Common myeloid progenitor, CD34-positive (primary cell): ENCODE measurements around the gene UBA6.

ENCODE experiments used
- CTCF ChIA-PET: fragments of 350-600 bp; sonication (Branson Sonifier 250); formaldehyde crosslinking; loops from one replicate; lab custom pipeline; 2021; ENCODE audit warnings: antibody characterized with exemption; lab: Charles Lee
- POLR2A ChIA-PET: fragments of 350-600 bp; sonication (Branson Sonifier 250); formaldehyde crosslinking; loops from one replicate; lab custom pipeline; 2021; ENCODE audit warnings: antibody characterized with exemption; lab: Charles Lee
- DNase-seq, 3 donors: peaks; one replicate each; pipeline versions ENCODE4 v3.0.0 to v3.0.0-alpha.2; 2013
- H3K27ac ChIP-seq, 2 experiments: 1 replicate in 1 of 2; 2 replicates in 1 of 2; pipeline ENCODE4 v1.7.0; 2013; ENCODE audit warnings: inconsistent platforms in 2 of 2, low read length in 2 of 2, mild to moderate bottlenecking in 2 of 2, low read depth in 1 of 2, moderate library complexity in 1 of 2; ENCODE audit not compliant: severe bottlenecking in 2 of 2, insufficient read depth in 1 of 2, poor library complexity in 1 of 2
- H3K27me3 ChIP-seq, 5 experiments: replicated peaks in 2 of 5; 1 replicate in 3 of 5; 2 replicates in 2 of 5; pipeline versions ENCODE4 v1.6.1 to v1.7.0; 2013; ENCODE audit warnings: low read length in 4 of 5, mild to moderate bottlenecking in 2 of 5, moderate library complexity in 2 of 5, inconsistent platforms in 1 of 5; ENCODE audit not compliant: insufficient read depth in 5 of 5, control insufficient read depth in 4 of 5
- H3K36me3 ChIP-seq, 4 experiments: 1 replicate in 2 of 4; 2 replicates in 2 of 4; pipeline versions ENCODE4 v1.6.1 to v1.7.0; 2013; ENCODE audit warnings: low read length in 3 of 4, control low read depth in 1 of 4, mild to moderate bottlenecking in 1 of 4; ENCODE audit not compliant: control insufficient read depth in 4 of 4, insufficient read depth in 4 of 4
- H3K4me1 ChIP-seq, 4 experiments: 1 replicate in 3 of 4; 2 replicates in 1 of 4; pipeline versions ENCODE4 v1.6.1 to v1.7.1; 2013; ENCODE audit warnings: low read length in 3 of 4, mild to moderate bottlenecking in 3 of 4, control low read depth in 1 of 4, inconsistent platforms in 1 of 4, moderate library complexity in 1 of 4; ENCODE audit not compliant: control insufficient read depth in 4 of 4, insufficient read depth in 4 of 4; ENCODE audit errors: control extremely low read depth in 1 of 4
- H3K4me3 ChIP-seq, 7 experiments: 1 replicate in 4 of 7; 2 replicates in 3 of 7; pipeline versions ENCODE4 v1.5.1 to v1.7.0; 2013; ENCODE audit warnings: mild to moderate bottlenecking in 7 of 7, low read length in 6 of 7, moderate library complexity in 6 of 7, inconsistent platforms in 2 of 7, low read depth in 2 of 7, control low read depth in 1 of 7; ENCODE audit not compliant: insufficient read depth in 4 of 7, control insufficient read depth in 1 of 7; ENCODE audit errors: extremely low read depth in 1 of 7
- H3K9me3 ChIP-seq, 5 experiments: 1 replicate in 4 of 5; 2 replicates in 1 of 5; pipeline versions ENCODE4 v1.6.1 to v1.7.1; 2013; ENCODE audit warnings: low read length in 4 of 5, mild to moderate bottlenecking in 2 of 5, inconsistent platforms in 1 of 5, low read depth in 1 of 5, moderate library complexity in 1 of 5; ENCODE audit not compliant: control insufficient read depth in 4 of 5, insufficient read depth in 2 of 5; ENCODE audit errors: control extremely low read depth in 1 of 5
- WGBS: methylation state at CpG from one replicate; pipeline ENCODE4 v1.1.5; 2013; ENCODE audit not compliant: insufficient coverage; 5-methylcytosine and 5-hydroxymethylcytosine counted together

The UBA6 gene

DNA sequence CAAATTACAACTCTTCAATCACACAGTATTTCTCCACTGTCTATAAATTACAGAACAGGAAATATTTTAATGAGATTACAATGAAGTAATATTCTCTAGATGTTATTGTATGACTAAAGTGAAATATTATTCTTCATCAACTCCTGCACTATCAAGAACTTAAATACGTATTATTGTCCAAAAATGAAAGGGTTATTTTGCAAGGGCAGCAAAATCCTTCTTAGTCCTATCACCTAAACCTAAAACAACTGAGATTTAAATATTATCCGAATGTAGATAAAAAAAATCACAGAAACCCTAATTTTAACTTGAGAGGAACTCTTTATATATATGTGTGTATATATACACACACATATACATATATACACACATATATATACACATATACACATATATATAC is 4.9 kb downstream of the UBA6 start:
- ChIA-PET CTCF (interaction anchor here (1.5 kb wide), 1 partner anchor 146 kb away, joined by 3 read pairs; no protein-coding TSS in a partner anchor), POLR2A (no interaction called here)
- H3K4me3 ChIP-seq = no peak overlapping the region
- no CpG with 5 or more reads among the region's 2 CpGs for WGBS
- peaks cover 15 to 28% (median 21%) of the 10 kb centered on the region in 4 experiments for H3K36me3 ChIP-seq
- H3K27ac ChIP-seq = no peak overlapping the region
- no peaks in the 10 kb centered on the region for H3K27me3 ChIP-seq
- H3K4me1 ChIP-seq = peaks cover 2 to 13% (median 8%) of the 10 kb centered on the region in 4 experiments
- H3K9me3 ChIP-seq = peaks cover 0 to 18% (median 5%) of the 10 kb centered on the region in 5 experiments
- DNase-seq = no peak

DNA sequence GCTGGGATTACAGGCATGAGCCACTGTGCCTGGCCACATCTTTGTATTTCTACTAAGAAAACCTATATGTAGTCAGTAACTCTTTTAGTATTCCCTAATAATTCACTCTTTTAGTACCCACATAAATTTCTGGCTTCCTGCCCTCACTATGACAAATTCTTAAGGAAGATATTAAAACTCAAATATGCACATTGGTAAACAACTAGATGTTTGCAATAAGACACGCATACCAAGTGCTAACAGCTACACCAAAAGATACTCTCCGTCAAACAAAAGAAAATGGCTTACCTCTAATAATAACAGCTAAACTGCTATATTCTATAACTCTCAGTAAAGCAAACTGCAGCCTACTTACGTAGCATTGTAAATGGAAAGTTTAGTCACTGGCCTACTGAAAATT is 6.3 kb downstream of the UBA6 start:
- H3K27me3 ChIP-seq = no peaks in the 10 kb centered on the region
- 100% methylated on average over 2 of the region's 3 CpGs for WGBS
- H3K4me3 ChIP-seq = no peak overlapping the region
- peaks cover 0 to 18% (median 5%) of the 10 kb centered on the region in 5 experiments for H3K9me3 ChIP-seq
- no peak overlapping the region for H3K27ac ChIP-seq
- DNase-seq = no peak
- H3K4me1 ChIP-seq = peaks cover 0 to 7% (median 2%) of the 10 kb centered on the region in 4 experiments
- POLR2A ChIA-PET = no interaction called here
- CTCF ChIA-PET = no interaction called here
- H3K36me3 ChIP-seq = peaks cover 21 to 32% (median 26%) of the 10 kb centered on the region in 4 experiments

DNA sequence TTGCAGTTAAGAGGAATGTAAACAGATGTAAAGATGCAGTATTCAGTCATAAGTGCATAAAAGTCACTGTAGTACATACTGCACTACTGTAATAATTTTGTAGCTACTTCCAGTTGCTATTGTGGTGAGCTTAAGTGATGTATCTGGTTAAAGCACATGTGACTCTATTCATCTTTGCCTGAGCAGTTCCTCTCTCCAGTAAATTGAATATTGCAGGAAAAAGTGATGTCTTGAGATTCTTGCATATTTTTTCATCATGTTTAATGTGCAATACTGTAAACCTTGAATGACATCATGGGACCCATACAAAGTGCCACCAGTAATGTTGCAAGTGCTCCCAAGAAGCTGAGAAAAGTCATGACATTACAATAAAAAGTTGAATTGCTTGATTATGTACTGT is 9.6 kb downstream of the UBA6 start:
- Histone ChIP-seq H3K27me3 (no peaks in the 10 kb centered on the region), H3K4me1 (no peaks in the 10 kb centered on the region), H3K27ac (no peak overlapping the region), H3K4me3 (no peak overlapping the region), H3K9me3 (peaks cover 0 to 18% (median 5%) of the 10 kb centered on the region in 5 experiments), H3K36me3 (peaks cover 24 to 39% (median 30%) of the 10 kb centered on the region in 4 experiments)
- POLR2A ChIA-PET = interaction anchor here (0.6 kb wide), 1 partner anchor 24 kb away, joined by 3 read pairs; no protein-coding TSS in a partner anchor
- CTCF ChIA-PET = interaction anchor here (0.8 to 1.7 kb wide), 2 partner anchors 9 to 99 kb away, joined by 3 to 10 read pairs; partner anchors contain the start of gene UBA6
- no peak for DNase-seq

DNA sequence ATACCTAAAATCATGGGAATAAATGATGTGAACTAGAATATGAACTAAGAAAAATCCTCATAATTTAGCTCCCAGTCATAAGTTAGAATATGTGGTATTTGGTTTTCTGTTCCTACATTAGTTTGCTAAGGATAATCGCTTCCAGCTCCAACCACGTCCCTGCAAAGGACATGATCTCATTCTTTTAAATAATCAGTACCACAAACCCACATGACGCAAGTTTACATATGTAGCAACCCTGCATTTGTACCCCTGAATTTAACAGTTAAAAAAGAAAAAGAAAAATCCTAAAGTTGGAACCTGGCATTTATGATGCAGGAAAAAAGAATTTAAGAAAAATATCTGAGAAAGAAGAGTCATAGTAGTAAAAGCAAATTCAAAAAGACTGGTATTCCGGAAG is 13.3 kb downstream of the UBA6 start:
- Histone ChIP-seq H3K4me1 (peaks cover 0 to 2% (median 0%) of the 10 kb centered on the region in 4 experiments), H3K9me3 (peaks cover 0 to 15% (median 5%) of the 10 kb centered on the region in 5 experiments), H3K27me3 (no peaks in the 10 kb centered on the region), H3K36me3 (peaks cover 17 to 31% (median 22%) of the 10 kb centered on the region in 4 experiments), H3K4me3 (no peak overlapping the region), H3K27ac (no peak overlapping the region)
- CTCF ChIA-PET = no interaction called here
- POLR2A ChIA-PET = no interaction called here
- no peak for DNase-seq
- WGBS = 100% methylated on average over 1 of the region's 4 CpGs

DNA sequence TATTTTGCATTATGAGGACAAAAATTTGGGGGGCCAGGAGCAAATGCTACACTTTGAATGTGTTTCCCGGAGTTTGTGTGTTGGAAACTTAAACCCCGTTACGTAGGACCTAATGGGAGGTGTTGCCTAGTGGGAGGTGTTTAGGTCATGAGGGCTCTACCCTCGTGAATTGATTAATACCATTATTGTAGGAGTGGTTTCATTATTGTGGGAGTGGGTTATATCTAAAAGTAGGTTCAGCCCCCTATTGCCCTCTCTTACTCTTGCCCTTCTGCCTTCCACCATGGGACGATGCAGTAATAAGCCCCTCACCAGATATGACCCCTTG is 15.5 kb downstream of the UBA6 start:
- H3K27me3 ChIP-seq = no peaks in the 10 kb centered on the region
- 100% methylated on average over 3 of the region's 5 CpGs for WGBS
- H3K9me3 ChIP-seq = no peaks in the 10 kb centered on the region
- peaks cover 0 to 2% (median 0%) of the 10 kb centered on the region in 4 experiments for H3K4me1 ChIP-seq
- ChIA-PET CTCF (no interaction called here), POLR2A (no interaction called here)
- no peak overlapping the region for H3K4me3 ChIP-seq
- DNase-seq = no peak
- no peak overlapping the region for H3K27ac ChIP-seq
- peaks cover 11 to 28% (median 14%) of the 10 kb centered on the region in 4 experiments for H3K36me3 ChIP-seq

DNA sequence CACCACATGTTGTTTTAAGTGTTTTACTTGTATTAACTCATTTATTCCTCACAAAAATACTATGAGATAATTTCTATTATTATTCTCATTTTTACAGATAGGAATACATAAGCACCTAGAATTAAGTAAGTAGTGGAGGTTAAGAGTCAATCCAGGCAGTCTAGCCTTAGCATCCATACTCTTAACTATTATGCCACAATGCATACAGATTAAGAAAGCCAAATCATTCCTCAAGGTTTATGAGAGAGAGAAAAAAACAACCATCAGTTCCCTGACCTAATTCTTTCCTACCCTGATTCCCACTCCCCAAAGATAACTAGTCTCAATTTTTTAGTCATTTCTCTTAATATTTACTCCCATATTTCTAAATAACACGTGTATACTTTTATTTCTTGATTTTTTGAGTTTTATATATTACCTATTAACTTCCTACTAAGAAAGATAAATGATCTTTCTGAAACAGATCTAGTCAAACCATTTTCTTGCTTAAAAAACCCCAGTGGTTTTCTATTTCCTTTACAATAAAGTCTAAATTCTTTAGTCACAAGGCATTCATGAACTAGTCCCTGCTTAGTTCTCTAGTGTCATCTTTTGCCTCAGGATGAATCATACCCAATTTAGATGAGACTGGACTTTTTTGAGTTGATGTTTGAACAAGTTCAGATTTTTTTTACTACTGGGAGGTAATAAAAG is 16.0 kb downstream of the UBA6 start:
- Histone ChIP-seq H3K27me3 (no peaks in the 10 kb centered on the region), H3K4me3 (no peak overlapping the region), H3K9me3 (no peaks in the 10 kb centered on the region), H3K4me1 (peaks cover 0 to 2% (median 0%) of the 10 kb centered on the region in 4 experiments), H3K36me3 (peaks cover 9 to 31% (median 15%) of the 10 kb centered on the region in 4 experiments), H3K27ac (no peak overlapping the region)
- no CpG with 5 or more reads among the region's 1 CpG for WGBS
- ChIA-PET CTCF (no interaction called here), POLR2A (no interaction called here)
- peak in 2 of 3 donors; percentile 13 to 46 for DNase-seq

DNA sequence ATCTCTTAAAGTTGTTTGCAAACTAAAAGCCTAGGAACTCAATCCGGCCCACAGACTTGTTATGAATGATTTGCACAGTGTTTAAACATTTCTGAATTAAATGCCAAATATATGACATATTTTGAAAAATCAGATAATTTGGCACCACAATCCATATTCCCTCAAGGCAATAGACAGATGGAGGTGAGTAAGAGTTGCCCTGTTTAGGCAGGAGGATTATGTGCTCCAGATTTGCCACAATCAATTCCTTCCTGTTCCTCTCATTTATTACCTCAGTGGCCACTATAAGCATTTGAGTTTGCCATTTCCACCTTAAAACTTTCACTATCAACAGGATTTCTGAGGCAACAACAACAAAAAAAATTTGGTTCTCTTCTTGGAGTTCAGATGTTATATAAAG is 18.7 kb downstream of the UBA6 start:
- WGBS = no CpG with 5 or more reads among the region's 1 CpG
- DNase-seq = no peak
- H3K27ac ChIP-seq = no peak overlapping the region
- peaks cover 7 to 38% (median 19%) of the 10 kb centered on the region in 4 experiments for H3K36me3 ChIP-seq
- ChIA-PET POLR2A (no interaction called here), CTCF (interaction anchor here (1.4 to 1.7 kb wide), 2 partner anchors 25 to 65 kb away, joined by 3 to 4 read pairs; no protein-coding TSS in a partner anchor)
- no peaks in the 10 kb centered on the region for H3K27me3 ChIP-seq
- H3K4me3 ChIP-seq = no peak overlapping the region
- H3K9me3 ChIP-seq = no peaks in the 10 kb centered on the region
- H3K4me1 ChIP-seq = peaks cover 0 to 2% (median 0%) of the 10 kb centered on the region in 4 experiments
